Fibroblast of the aortic adventitia (primary cell): ENCODE measurements around the gene CKAP2L. TPM values are rescaled to one million over a fixed set of nuclear protein-coding genes. Genes with fewer than 3 reads are reported as not detected.
A peak's percentile ranks its signal among the peaks of the same experiment; 100 is the strongest.

Source experiments
- DNase-seq: peaks from one replicate; pipeline ENCODE4 v3.0.0-alpha.2; 2010; ENCODE audit warnings: low read depth
- H3K4me3 ChIP-seq: 2 replicates; pipeline ENCODE4 v1.5.1; 2011; ENCODE audit warnings: low read depth, mild to moderate bottlenecking, control low read depth, low read length, moderate library complexity
- CTCF ChIP-seq: IDR thresholded peaks from 2 replicates; pipeline ENCODE4 v1.5.1; 2011; ENCODE audit warnings: mild to moderate bottlenecking, low read length, control low read depth, inconsistent platforms; ENCODE audit not compliant: insufficient read depth
- total RNA-seq: library from RNA; depleted of rRNA; stranded (reverse); fragments of >200 nt; gene quantifications from 2 replicates; pipeline ENCODE4 v1.2.3, GENCODE V29; 2012; ENCODE audit warnings: low replicate concordance

The CKAP2L gene
- total RNA-seq, 1 donor = 26.4 TPM

DNA sequence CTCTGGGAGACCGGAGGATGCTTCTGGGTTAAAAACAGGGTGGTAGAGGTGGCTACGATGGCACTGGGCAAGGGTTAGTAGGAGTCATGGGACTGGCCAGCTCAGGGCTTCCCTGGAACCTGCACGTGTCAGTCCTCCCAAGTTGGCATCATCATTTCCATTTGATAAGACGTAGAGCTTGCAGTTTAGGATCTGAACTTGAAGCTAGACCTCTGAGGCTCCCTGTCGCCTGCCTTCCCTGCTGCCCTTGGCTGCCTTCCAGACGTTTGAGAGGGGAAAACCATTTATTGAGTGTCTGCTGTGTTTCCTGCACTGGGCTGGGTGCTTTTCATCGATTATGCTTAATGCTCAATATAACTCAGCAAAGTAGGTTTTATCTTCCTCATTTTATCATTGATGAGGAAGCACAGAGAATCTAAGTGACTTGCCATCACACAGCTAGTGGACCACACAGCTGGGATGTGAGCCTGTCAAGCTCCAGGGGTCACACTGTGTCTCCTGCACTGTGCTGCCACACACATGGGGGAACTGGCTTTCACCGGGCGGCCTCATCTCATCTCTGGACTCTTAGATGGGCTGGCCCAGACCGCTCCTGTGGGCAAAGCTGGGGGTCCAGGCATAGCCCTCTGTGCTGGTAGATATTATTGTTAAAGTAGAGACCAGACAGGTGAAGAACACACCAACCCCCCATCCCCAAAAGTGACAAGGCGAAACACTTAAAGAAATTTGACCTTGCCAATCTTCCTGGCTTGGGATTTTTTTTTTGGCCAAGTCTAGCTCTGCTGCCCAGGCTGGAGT is 35.8 kb downstream of the CKAP2L start:
- no peak overlapping the region for H3K4me3 ChIP-seq
- DNase-seq = no peak
- TF ChIP-seq CTCF = no peak

DNA sequence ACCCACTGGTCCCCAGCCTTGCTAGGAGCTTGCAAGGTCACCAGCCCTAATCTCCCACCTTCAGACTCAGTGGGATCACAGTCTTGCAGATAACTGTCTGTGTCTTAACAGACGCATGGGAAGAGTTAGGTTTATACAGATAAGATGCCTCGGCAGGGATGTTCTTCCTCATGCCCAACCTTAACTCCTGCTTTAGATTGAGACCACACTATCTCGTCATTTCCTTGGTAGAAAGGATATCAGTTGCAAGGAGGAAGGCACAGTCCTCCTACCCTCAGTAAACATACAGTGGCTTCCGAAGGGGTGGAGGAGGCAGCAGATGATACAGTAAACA is 36.4 kb downstream of the CKAP2L start:
- no peak for DNase-seq
- no peak for TF ChIP-seq CTCF
- no peak overlapping the region for H3K4me3 ChIP-seq

- no peak for DNase-seq
Measured at GRCh38 chr2:112727276-112728028, 37.0 kb downstream of the CKAP2L start.

DNA sequence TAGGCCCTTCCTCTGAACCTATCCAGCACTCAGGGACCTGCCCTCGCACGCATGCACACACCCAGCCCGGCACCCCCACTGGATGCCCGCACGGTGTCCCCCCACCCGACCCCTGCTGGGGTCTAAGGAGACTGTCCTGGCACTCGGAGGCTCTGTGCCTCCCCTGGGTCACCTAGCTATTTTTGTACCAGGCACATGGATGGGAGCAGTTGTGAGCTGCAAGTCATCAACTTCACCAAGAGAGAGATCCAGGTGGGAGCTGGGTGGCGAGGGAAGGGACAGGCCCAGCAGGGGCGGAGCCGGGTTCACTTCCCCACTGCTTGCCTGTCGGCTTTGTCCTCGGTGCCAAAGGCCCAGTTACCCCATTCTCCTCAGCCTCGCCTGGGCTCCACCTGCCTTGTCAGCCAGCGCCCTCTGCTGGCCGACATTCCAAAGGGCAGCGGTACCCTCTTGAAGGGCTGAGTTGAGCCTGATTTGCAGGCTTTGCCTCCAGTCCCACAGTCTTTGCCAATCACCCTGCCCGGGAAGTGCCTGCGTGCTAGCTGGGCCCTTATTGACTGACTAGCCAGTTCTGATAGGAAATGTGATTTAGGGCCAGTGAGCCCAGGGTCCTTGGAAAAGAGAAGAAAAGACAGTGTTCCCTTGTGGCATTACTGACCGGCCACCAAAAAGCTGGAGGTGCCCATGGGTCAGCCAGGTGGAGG is 37.8 kb downstream of the CKAP2L start:
- peak; percentile 92 for DNase-seq
- TF ChIP-seq CTCF = peak; percentile 98
- no peak overlapping the region for H3K4me3 ChIP-seq

More at GRCh38 chr2:112727276-112728028, 37.0 kb downstream of the CKAP2L start:
- no peak for TF ChIP-seq CTCF
- no peak overlapping the region for H3K4me3 ChIP-seq

GRCh38 chr2:112725545-112726457 is 38.6 kb downstream of the CKAP2L start:
- no peak for TF ChIP-seq CTCF
- no peak for DNase-seq
- no peak overlapping the region for H3K4me3 ChIP-seq
